ENCODE data around the gene CCDC178. TPM values are rescaled to one million over a fixed set of nuclear protein-coding genes. Genes with fewer than 3 reads are reported as not detected.

CCDC178 gene
- total RNA-seq, 1 donor from 2014 or later, result 2.8 TPM

GRCh38 chr18:32905651-32906050, 534.9 kb downstream of the CCDC178 start:
- no peak for DNase-seq (ENCODE audit: extremely low spot score, unreplicated experiment)

GRCh38 chr18:32902568-32903330, 537.8 kb downstream of the CCDC178 start:
- no peaks in the 10 kb centered on the region for H3K9me3 Mint-ChIP-seq
- DNase-seq (ENCODE audit: extremely low spot score, unreplicated experiment), result no peak
- no peaks in the 10 kb centered on the region for H3K27me3 Mint-ChIP-seq
- no peak overlapping the region for H3K27ac Mint-ChIP-seq
- H3K4me3 Mint-ChIP-seq, result no peak overlapping the region
- TF ChIP-seq CTCF (conservative IDR thresholded peaks at IDR 0.05), result no peak
- H3K4me1 Mint-ChIP-seq (ENCODE audit: unreplicated experiment), result no peaks in the 10 kb centered on the region
- no peaks in the 10 kb centered on the region for H3K36me3 Mint-ChIP-seq

More at GRCh38 chr18:32905651-32906050, 534.9 kb downstream of the CCDC178 start:
- no peaks in the 10 kb centered on the region for H3K36me3 Mint-ChIP-seq
- H3K4me3 Mint-ChIP-seq, result no peak overlapping the region
- no peaks in the 10 kb centered on the region for H3K4me1 Mint-ChIP-seq (ENCODE audit: unreplicated experiment)
- no peaks in the 10 kb centered on the region for H3K27me3 Mint-ChIP-seq
- TF ChIP-seq CTCF (conservative IDR thresholded peaks at IDR 0.05), result no peak
- H3K27ac Mint-ChIP-seq, result no peak overlapping the region
- H3K9me3 Mint-ChIP-seq, result no peaks in the 10 kb centered on the region

GRCh38 chr18:32899819-32900218, 540.7 kb downstream of the CCDC178 start:
- H3K27me3 Mint-ChIP-seq, result no peaks in the 10 kb centered on the region
- H3K4me1 Mint-ChIP-seq (ENCODE audit: unreplicated experiment), result no peaks in the 10 kb centered on the region
- no peak for TF ChIP-seq CTCF (conservative IDR thresholded peaks at IDR 0.05)

DNA sequence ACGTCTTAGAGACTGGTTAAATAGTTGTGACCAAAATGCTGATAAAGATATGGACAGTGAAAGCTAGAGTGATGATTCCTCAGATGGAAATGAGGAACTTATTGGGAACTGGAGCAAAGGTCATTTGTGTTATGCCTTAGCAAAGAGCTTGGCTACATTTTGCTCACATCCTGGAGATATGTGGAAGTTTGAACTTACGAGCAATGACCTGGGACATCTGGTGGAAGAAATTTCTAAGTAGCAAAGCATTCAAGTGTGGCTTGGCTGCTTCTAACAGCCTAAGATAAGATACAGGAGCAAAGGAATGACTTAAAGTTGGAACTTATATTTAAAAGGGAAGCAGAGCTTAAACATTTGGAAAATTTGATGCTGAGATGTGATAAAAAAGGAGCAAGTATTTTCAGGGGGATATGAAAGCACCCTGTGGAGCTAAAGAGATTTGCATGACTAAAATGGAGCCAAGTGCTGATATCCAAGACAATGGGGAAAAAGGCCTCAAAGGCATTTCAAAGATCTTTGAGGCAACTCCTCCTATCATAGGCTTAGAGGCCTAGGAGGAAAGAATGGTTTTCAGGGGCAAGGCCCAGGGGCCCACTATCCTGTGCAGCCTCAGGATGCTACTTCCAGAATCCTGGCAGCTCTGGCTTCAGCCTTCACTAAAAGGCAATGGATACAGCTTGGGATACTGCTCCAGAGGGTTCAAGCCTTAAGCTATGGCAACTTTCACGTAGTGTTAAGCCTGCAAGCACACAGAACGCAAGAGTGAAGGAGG, 543.6 kb downstream of the CCDC178 start:
- DNase-seq (ENCODE audit: extremely low spot score, unreplicated experiment), result no peak
- H3K27me3 Mint-ChIP-seq, result no peaks in the 10 kb centered on the region
- H3K27ac Mint-ChIP-seq, result no peak overlapping the region
- H3K36me3 Mint-ChIP-seq, result no peaks in the 10 kb centered on the region
- TF ChIP-seq CTCF (conservative IDR thresholded peaks at IDR 0.05), result no peak
- no peaks in the 10 kb centered on the region for H3K4me1 Mint-ChIP-seq (ENCODE audit: unreplicated experiment)
- H3K4me3 Mint-ChIP-seq, result no peak overlapping the region
- peaks cover 12% of the 10 kb centered on the region for H3K9me3 Mint-ChIP-seq

More at GRCh38 chr18:32899819-32900218, 540.7 kb downstream of the CCDC178 start:
- no peak overlapping the region for H3K27ac Mint-ChIP-seq
- H3K9me3 Mint-ChIP-seq, result peaks cover 8% of the 10 kb centered on the region
- no peaks in the 10 kb centered on the region for H3K36me3 Mint-ChIP-seq
- DNase-seq (ENCODE audit: extremely low spot score, unreplicated experiment), result no peak
- H3K4me3 Mint-ChIP-seq, result no peak overlapping the region

- no peak overlapping the region for H3K4me3 Mint-ChIP-seq
- peaks cover 12% of the 10 kb centered on the region for H3K9me3 Mint-ChIP-seq
- H3K36me3 Mint-ChIP-seq, result no peaks in the 10 kb centered on the region
- peak; percentile 60 for TF ChIP-seq CTCF (conservative IDR thresholded peaks at IDR 0.05)
- no peak for DNase-seq (ENCODE audit: extremely low spot score, unreplicated experiment)
- peaks cover 8% of the 10 kb centered on the region for H3K4me1 Mint-ChIP-seq (ENCODE audit: unreplicated experiment)
- no peak overlapping the region for H3K27ac Mint-ChIP-seq
- H3K27me3 Mint-ChIP-seq, result no peaks in the 10 kb centered on the region
Observed at GRCh38 chr18:32893915-32894314, 546.6 kb downstream of the CCDC178 start.
